ELR (cell line): ENCODE data around the gene BAHCC1.

Experiments used
- DNase-seq: peaks from one replicate; pipeline ENCODE4 v3.0.0-alpha.2; 2015; ENCODE audit warnings: low read depth

BAHCC1 gene

GRCh38 chr17:81480140-81481072 lies 85.1 kb downstream of the BAHCC1 start:
- DNase-seq: peak; percentile 78

GRCh38 chr17:81481073-81481799 lies 86.0 kb downstream of the BAHCC1 start:
- DNase-seq: no peak

DNA sequence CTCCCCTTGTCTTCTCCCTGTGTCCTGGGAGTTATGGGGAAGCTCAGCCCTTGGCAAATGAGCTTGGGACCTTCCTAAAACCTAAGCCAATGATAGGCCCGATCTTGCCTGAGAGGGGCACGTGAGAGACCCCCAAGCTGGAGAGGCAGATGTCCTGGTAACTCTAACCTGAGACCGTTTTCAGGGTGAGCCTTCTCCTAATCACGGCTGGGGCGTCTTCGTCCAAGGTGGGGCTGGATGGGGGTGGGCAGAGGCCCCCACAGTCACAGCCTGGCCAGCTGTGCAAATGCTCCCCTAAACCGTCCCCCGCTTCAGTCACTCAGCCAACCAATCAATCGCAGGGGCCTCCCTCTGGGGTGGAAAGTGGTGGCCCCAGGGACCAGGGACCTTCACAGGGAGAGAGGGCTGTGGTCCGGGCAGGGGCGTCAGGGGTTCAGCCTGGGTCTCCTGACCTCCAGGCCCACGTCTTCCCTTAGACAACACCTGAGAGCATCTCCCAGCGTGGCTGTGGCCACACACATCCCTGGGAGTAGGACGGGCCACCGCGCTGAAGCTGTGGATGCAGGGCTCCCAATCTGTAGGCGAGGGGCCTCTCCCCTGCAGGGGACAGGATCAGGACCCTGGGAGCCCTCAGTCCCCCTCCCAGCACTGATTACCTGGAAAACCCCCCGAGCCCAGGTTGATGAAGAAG lies 86.7 kb downstream of the BAHCC1 start:
- DNase-seq: no peak

GRCh38 chr17:81482673-81483072 lies 87.4 kb downstream of the BAHCC1 start:
- no peak for DNase-seq

DNA sequence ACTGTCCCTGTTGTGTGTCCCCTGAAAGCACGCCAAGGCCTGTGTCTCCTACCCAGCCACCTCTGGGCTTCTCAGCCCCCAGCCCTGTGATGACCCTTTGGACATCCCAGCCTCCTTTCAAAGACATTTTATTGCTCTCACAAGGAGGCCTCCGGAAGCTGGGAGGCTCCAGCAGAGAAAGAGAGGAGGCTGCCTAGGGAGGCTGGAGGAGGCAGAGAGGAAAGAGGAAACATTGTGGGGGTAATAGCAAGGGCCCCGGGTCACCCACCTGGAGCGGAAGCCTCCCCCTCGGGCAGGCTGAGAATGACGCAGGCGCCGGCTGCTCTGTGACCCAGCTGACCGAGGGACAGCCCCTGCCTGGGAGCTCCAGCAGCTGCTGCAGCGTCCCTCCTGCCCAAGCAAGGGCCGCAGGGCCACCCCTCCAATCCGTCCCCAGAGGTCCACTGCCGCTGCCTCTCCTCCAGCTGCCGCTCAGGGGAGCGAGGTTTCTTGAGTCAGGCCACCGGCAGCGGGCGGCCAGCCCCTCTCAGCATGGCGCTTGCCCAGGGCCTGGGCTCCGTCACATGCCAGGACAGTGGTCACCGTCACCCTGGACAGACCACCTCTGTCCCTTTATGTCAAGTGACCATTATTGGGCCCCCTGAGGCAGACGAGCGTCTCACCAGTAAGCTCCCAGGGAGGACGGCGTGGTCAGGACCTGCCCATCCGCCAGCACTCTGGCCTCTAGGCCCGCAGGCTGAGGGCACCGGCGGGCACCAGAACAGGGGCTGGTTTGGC lies 88.0 kb downstream of the BAHCC1 start:
- no peak for DNase-seq

DNA sequence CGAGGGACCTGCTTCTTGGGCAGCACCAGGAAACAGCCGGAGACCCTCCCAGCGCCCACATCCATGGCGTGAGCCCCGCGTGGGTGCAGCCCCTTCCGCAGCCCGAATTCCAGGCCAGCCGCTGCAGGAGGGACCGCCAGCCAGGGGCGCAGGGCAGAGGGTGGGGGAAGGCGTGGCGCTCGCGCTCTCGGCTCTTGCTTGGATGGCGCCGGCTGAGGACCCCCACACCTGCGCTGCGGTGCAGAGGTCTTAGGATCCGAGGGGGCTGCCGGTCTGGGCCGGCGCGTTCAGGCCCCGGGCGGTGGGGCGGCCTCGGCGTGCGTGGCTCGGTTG lies 88.6 kb downstream of the BAHCC1 start:
- DNase-seq: no peak

- peak; percentile 86 for DNase-seq
Measured at GRCh38 chr17:81484195-81484979, 89.1 kb downstream of the BAHCC1 start.

DNA sequence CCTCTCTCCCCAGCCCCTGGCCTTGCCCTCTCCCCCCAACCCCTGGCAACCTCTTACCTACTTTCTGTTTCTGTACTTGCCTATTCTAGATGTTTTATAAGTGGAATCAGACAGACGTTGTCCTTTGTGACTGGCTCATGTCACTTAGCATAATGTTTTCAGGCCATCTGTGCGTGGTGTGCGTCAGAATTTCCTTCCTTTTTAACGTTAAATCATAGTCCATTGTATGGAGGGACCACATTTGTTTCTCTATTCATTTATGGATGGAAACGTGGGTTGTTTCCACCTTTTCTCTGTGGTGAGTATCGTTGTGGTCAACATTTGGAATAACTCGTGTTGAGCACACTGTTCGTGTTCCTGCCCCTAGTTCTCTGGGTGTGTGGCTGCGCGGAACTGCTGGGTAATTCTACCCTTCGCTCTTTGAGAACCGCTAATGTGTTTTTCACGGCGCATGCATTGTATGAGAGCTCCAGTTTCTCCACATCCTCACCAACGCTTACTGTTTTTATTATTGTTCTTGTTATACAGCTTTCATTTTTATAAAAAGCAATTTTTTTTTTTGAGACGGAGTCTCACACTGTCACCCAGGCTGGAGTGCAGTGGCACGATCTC lies 91.0 kb downstream of the BAHCC1 start:
- DNase-seq: no peak

DNA sequence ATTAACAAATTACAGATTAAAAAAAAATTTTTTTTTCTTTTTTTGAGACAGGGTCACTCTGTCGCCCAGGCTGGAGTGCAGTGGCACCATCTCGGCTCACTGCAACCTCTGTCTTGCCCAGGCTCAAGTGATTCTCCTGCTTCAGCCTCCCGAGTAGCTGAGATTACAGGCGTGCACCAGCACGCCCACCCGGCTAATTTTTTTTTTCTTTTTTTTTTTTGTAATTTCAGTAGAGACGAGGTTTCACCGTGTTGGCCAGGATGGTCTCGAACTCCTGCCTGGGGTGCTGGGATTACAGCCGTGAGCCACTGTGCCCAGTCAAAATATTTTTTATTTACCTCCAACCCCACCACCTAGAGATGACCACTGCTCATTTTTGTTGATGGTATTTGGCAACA lies 91.8 kb downstream of the BAHCC1 start:
- DNase-seq: no peak

- peak; percentile 78 for DNase-seq
Measured at GRCh38 chr17:81487487-81488275, 92.4 kb downstream of the BAHCC1 start.

- peak; percentile 36 for DNase-seq
Measured at GRCh38 chr17:81488276-81488860, 93.1 kb downstream of the BAHCC1 start.

GRCh38 chr17:81489012-81489997 lies 94.0 kb downstream of the BAHCC1 start:
- no peak for DNase-seq

- DNase-seq: no peak
Measured at GRCh38 chr17:81489998-81490992, 95.0 kb downstream of the BAHCC1 start.

DNA sequence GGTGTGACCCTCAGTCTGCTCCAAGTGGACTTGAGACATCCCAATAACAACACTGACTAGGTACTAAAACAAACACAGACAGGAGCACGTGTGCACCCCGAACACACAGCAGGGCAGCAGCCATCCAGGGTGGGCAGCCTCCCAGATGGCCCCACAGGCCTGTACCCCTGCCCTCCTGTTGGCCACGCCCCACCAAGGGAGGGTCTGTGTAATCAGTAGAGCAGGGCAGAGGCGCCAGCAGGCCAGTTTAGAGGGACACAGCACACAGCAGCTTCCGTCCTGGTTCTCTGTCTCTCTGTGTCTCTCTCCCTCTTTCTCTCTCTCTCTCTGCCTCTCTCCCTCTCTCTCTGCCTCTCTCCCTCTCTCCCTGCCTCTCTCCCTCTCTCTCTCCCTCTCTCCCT lies 95.9 kb downstream of the BAHCC1 start:
- no peak for DNase-seq

- no peak for DNase-seq
Measured at GRCh38 chr17:81491761-81492160, 96.5 kb downstream of the BAHCC1 start.

DNA sequence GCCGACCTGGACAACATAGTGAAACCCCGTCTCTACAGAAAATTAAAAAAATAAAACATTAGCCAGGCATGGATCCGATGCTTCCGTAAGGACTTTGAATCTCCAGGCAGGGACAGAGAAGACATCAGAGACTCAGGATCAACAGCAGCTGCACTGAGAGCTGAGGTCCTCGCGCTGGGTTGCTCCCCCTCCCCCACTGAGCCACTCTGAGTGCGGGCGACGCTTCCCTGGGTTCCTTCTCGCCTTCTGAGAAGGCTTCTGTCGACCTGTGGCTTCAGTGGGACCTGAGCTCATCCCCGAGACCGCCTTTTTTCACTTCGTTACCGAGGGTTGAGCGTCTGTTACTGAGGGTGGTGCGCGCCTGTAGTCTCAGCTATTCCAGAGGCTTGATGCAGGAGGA lies 96.9 kb downstream of the BAHCC1 start:
- no peak for DNase-seq

GRCh38 chr17:81492706-81493105 lies 97.4 kb downstream of the BAHCC1 start:
- no peak for DNase-seq
